Measurements from ENCODE around the gene MORF4L1. TPM values are rescaled to one million over a fixed set of nuclear protein-coding genes. Genes with fewer than 3 reads are reported as not detected.

The MORF4L1 gene
- total RNA-seq, 1 experiment from 2014 or later: 428 TPM

DNA sequence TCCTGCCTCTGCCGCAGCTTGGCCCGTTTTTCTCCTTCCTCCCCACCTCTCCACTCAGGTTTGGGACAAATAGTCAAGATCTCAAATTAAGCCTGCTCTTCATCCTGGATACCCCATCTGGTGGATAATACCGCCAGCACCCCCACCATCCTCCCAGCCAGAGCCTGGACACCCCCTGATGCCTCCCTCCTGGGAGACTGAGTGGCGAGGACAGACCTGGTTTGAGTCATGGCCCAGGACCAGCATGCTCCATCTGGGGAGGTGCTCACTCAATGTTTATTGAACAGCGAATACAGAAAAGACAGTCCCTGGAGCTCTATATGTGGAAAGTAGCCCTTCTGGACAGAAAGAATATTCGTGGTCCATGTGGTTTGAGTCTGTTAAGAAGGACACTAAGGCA, 48.8 kb downstream of the MORF4L1 start:
- no peak for DNase-seq (ENCODE audit: low spot score)
- H3K36me3 ChIP-seq (ENCODE audit: insufficient read depth, low read length, poor library complexity, severe bottlenecking): peaks cover 39% of the 10 kb centered on the region
- CTCF ChIA-PET: no interaction called here
- H3K27me3 ChIP-seq (replicated peaks; ENCODE audit: insufficient read depth, low read depth, low read length, poor library complexity): no peaks in the 10 kb centered on the region
- H3K9me3 ChIP-seq (ENCODE audit: low read depth, low read length, poor library complexity, severe bottlenecking): no peaks in the 10 kb centered on the region
- H3K4me1 ChIP-seq (ENCODE audit: insufficient read depth, low read length, poor library complexity, severe bottlenecking): no peaks in the 10 kb centered on the region
- no peak overlapping the region for H3K4me3 ChIP-seq (ENCODE audit: low read depth, low read length, poor library complexity, severe bottlenecking)
- intact Hi-C loops (cut with micrococcal nuclease; ENCODE audit: unreplicated experiment): no loop called here
- POLR2A ChIA-PET (ENCODE audit: low non-redundant PET): no interaction called here
- BruUV-seq (replicated peaks): no TSS peak
- TF ChIP-seq EZH2 (IDR thresholded peaks at IDR 0.05; ENCODE audit: borderline replicate concordance, low read depth, low read length, poor library complexity, severe bottlenecking): no peak
- TF ChIP-seq, protein P1, sequence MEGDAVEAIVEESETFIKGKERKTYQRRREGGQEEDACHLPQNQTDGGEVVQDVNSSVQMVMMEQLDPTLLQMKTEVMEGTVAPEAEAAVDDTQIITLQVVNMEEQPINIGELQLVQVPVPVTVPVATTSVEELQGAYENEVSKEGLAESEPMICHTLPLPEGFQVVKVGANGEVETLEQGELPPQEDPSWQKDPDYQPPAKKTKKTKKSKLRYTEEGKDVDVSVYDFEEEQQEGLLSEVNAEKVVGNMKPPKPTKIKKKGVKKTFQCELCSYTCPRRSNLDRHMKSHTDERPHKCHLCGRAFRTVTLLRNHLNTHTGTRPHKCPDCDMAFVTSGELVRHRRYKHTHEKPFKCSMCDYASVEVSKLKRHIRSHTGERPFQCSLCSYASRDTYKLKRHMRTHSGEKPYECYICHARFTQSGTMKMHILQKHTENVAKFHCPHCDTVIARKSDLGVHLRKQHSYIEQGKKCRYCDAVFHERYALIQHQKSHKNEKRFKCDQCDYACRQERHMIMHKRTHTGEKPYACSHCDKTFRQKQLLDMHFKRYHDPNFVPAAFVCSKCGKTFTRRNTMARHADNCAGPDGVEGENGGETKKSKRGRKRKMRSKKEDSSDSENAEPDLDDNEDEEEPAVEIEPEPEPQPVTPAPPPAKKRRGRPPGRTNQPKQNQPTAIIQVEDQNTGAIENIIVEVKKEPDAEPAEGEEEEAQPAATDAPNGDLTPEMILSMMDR (conservative IDR thresholded peaks at IDR 0.05; ENCODE audit: low read depth, low read length): no peak
- no peak overlapping the region for H3K27ac ChIP-seq (ENCODE audit: low read depth, low read length, poor library complexity, severe bottlenecking)

GRCh38 chr15:78921940-78922339, 49.2 kb downstream of the MORF4L1 start:
- no peak for TF ChIP-seq EZH2 (IDR thresholded peaks at IDR 0.05; ENCODE audit: borderline replicate concordance, low read depth, low read length, poor library complexity, severe bottlenecking)
- TF ChIP-seq, protein P1 (conservative IDR thresholded peaks at IDR 0.05; ENCODE audit: low read depth, low read length): no peak
- Histone ChIP-seq H3K9me3 (ENCODE audit: low read depth, low read length, poor library complexity, severe bottlenecking) (no peaks in the 10 kb centered on the region), H3K27me3 (replicated peaks; ENCODE audit: insufficient read depth, low read depth, low read length, poor library complexity) (no peaks in the 10 kb centered on the region), H3K36me3 (ENCODE audit: insufficient read depth, low read length, poor library complexity, severe bottlenecking) (peaks cover 39% of the 10 kb centered on the region), H3K4me3 (ENCODE audit: low read depth, low read length, poor library complexity, severe bottlenecking) (no peak overlapping the region), H3K27ac (ENCODE audit: low read depth, low read length, poor library complexity, severe bottlenecking) (no peak overlapping the region), H3K4me1 (ENCODE audit: insufficient read depth, low read length, poor library complexity, severe bottlenecking) (no peaks in the 10 kb centered on the region)
- BruUV-seq (replicated peaks): no TSS peak
- no peak for DNase-seq (ENCODE audit: low spot score)
- CTCF ChIA-PET: no interaction called here
- intact Hi-C loops (cut with micrococcal nuclease; ENCODE audit: unreplicated experiment): no loop called here
- POLR2A ChIA-PET (ENCODE audit: low non-redundant PET): no interaction called here

DNA sequence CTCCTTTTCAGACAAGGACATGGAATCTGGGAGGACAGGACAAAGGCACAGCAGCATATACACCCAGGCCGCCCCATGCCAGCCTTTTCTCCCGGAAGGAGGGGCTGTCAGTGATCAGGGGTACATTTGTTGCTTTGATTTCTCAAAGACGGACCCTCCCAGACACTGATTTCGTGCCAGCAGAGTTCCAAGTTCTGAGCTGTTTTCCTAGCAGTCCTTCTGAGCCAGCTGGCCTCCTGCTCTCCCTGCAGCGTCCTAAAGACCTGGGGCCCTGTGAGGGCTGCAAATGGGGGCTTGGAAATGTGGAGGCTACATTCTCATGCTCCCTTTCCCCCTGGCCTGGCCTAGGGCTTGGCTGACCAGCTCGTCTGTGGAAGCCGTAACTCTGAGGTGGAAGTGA, 49.8 kb downstream of the MORF4L1 start:
- Histone ChIP-seq H3K4me1 (ENCODE audit: insufficient read depth, low read length, poor library complexity, severe bottlenecking) (no peaks in the 10 kb centered on the region), H3K4me3 (ENCODE audit: low read depth, low read length, poor library complexity, severe bottlenecking) (no peak overlapping the region), H3K36me3 (ENCODE audit: insufficient read depth, low read length, poor library complexity, severe bottlenecking) (peaks cover 39% of the 10 kb centered on the region), H3K27ac (ENCODE audit: low read depth, low read length, poor library complexity, severe bottlenecking) (no peak overlapping the region), H3K27me3 (replicated peaks; ENCODE audit: insufficient read depth, low read depth, low read length, poor library complexity) (no peaks in the 10 kb centered on the region), H3K9me3 (ENCODE audit: low read depth, low read length, poor library complexity, severe bottlenecking) (no peaks in the 10 kb centered on the region)
- BruUV-seq (replicated peaks): no TSS peak
- intact Hi-C loops (cut with micrococcal nuclease; ENCODE audit: unreplicated experiment): no loop called here
- POLR2A ChIA-PET (ENCODE audit: low non-redundant PET): no interaction called here
- CTCF ChIA-PET: no interaction called here
- TF ChIP-seq EZH2 (IDR thresholded peaks at IDR 0.05; ENCODE audit: borderline replicate concordance, low read depth, low read length, poor library complexity, severe bottlenecking): no peak
- TF ChIP-seq, protein P1 (conservative IDR thresholded peaks at IDR 0.05; ENCODE audit: low read depth, low read length): no peak
- DNase-seq (ENCODE audit: low spot score): no peak
